ENCODE measurements around the gene SNX11.
"Not testable (repeated sequence)": the region's sequence is repeated elsewhere in the genome, so short reads cannot be mapped to it uniquely, and the experiment has no call there.

The SNX11 gene, protein sequence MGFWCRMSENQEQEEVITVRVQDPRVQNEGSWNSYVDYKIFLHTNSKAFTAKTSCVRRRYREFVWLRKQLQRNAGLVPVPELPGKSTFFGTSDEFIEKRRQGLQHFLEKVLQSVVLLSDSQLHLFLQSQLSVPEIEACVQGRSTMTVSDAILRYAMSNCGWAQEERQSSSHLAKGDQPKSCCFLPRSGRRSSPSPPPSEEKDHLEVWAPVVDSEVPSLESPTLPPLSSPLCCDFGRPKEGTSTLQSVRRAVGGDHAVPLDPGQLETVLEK

DNA sequence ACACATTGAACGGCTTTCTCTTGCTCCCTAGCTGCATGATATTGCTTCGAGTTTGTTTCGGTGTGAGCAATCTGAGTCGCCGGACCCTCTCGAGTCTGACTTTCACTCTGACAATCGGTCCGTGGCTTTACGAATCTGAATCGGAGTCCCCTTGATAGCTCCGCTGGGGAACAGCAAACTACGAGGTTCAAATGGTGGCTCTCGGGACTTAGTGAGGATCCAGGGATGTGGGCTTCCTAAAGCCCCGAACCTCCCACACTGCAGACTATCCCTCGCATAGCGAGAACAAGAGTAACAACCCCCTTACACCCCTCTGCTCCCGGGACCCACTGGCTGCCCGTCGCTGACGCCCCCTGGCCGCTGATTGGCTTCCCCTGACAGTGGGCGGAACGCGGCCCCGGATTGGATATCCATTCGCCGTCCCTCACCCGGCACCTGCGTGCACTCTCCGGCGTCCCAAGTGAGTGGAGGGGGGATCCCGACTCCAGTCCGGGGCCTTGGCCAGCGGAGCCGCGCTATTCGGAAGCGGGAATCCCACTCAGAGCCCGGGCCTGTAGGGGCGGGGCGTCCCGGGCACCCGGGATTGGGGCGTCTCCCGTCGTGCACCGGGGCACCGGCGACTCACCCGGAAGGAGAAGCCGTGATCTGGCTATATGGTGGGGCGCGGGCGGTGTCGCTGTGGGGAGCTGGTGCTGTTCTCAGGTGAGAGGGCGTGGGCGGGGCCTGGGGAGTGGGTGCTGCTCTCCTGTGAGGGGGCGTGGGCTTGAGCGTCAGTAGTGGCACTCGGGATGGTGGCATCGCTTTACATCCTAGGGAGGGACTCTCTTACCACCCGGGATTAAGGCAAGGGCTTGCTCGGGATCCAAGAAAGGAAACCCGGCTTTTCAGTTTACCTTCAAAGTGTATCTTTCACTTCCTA, at the start of gene SNX11:
Gene SNX11 (plus strand): TSS at position 630 of the 919 bp plus-strand sequence. CDS start 4,278 bp downstream, outside the sequence.
- DNase-seq = peak; percentile 89
- in situ Hi-C loops (cut with MboI; ENCODE audit: low pct_unique_long_range_greater_than_20kb, low sequenced_read_pairs) = no loop called here

DNA sequence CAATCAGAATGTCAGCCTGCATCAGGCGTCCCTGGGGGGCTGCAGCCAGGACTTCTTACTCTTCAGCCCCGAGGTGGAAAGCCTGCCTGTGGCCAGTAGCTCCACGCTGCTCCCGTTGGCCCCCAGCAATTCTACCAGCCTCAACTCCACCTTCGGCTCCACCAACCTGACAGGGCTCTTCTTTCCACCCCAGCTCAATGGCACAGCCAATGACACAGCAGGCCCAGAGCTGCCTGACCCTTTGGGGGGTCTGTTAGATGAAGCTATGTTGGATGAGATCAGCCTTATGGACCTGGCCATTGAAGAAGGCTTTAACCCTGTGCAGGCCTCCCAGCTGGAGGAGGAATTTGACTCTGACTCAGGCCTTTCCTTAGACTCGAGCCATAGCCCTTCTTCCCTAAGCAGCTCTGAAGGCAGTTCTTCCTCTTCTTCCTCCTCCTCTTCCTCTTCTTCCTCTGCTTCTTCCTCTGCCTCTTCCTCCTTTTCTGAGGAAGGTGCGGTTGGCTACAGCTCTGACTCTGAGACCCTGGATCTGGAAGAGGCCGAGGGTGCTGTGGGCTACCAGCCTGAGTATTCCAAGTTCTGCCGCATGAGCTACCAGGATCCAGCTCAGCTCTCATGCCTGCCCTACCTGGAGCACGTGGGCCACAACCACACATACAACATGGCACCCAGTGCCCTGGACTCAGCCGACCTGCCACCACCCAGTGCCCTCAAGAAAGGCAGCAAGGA, 49.0 kb upstream of the SNX11 start:
- in situ Hi-C loops (cut with MboI; ENCODE audit: low pct_unique_long_range_greater_than_20kb, low sequenced_read_pairs) = no loop called here
- no peak for DNase-seq

DNA sequence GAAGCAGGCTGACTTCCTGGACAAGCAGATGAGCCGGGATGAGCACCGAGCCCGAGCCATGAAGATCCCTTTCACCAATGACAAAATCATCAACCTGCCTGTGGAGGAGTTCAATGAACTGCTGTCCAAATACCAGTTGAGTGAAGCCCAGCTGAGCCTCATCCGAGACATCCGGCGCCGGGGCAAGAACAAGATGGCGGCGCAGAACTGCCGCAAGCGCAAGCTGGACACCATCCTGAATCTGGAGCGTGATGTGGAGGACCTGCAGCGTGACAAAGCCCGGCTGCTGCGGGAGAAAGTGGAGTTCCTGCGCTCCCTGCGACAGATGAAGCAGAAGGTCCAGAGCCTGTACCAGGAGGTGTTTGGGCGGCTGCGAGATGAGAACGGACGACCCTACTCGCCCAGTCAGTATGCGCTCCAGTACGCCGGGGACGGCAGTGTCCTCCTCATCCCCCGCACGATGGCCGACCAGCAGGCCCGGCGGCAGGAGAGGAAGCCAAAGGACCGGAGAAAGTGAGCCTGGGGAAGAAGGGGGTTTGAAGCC, 48.4 kb upstream of the SNX11 start:
- in situ Hi-C loops (cut with MboI; ENCODE audit: low pct_unique_long_range_greater_than_20kb, low sequenced_read_pairs) = no loop called here
- no peak for DNase-seq

DNA sequence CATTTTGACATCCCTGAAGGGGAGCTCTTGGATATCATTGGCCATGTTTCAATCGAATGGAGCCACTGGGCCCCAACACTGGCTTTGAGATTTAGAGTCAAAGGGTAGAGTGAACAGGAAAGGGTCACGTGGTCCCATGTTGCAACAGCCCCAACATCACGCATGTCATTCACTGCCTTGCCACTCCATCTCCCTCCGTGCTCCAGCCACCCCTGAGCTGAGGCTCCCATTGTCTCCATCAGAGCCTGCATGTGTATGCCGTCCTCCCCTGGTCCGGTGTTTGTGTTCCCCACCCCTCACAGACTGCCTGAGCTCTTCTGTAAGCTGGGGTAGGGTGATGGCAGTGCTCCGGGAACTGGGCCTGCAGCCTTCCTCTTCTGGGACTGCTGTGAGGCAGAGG, 47.3 kb upstream of the SNX11 start:
- DNase-seq = no peak
- in situ Hi-C loops (cut with MboI; ENCODE audit: low pct_unique_long_range_greater_than_20kb, low sequenced_read_pairs) = no loop called here

DNA sequence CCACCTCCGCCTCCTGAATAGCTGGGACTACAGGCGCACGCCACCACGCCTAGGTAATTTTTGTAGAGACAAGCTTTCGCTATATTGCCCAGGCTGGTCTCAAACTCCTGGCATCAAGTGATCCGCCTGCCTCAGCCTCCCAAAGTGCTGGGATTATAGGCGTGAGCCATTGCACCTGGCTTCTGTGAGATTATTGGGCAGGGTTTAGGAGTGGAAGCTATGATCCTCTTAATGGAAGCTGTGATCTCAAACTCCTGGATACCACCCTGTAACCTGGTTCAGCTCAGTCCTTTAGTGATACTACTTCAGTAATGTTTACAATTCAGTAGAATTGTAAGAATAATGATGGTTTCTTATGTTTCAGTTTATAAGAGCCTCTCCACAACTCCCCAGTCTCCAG, 45.3 kb upstream of the SNX11 start:
- no peak for DNase-seq
- in situ Hi-C loops (cut with MboI; ENCODE audit: low pct_unique_long_range_greater_than_20kb, low sequenced_read_pairs) = no loop called here

DNA sequence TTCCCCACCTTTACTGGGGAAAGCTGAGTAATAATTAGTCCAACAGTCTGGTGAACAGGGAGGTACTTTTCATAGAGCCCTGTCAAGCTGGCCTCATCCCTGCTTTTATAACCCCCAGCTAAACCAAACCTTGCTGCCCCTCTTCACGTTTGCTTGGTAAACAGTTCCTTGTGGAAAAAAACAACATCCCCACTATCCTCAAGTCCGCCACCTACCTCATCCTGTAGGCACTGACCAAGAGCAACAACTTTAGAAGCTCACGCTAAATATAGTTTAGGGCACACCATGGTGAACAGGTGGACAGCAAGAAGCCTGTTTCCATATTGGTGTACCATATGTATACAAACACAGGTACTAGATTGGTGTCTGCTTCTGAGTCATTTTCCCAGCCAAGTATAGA, 42.9 kb upstream of the SNX11 start:
- DNase-seq = no peak
- in situ Hi-C loops (cut with MboI; ENCODE audit: low pct_unique_long_range_greater_than_20kb, low sequenced_read_pairs) = no loop called here

DNA sequence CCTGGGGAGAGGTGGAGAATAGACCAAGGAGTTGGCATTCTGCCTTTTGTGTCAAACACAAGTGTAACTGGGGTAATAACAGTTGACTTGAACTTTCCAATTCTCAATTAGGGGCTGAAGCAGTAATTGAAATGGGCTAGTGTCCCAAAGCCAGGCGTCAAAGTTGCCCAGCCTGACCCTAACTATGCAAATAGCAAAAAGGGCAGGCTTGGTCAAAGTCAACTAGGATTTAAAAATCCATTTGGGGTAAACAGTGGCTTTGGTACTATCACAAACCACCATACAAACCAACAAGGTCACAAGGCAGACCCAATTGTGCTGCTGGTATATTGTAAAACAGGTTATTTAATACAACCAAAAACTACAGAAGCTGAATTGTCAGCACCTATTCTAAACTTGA, 41.4 kb upstream of the SNX11 start:
- in situ Hi-C loops (cut with MboI; ENCODE audit: low pct_unique_long_range_greater_than_20kb, low sequenced_read_pairs) = no loop called here
- DNase-seq = no peak

DNA sequence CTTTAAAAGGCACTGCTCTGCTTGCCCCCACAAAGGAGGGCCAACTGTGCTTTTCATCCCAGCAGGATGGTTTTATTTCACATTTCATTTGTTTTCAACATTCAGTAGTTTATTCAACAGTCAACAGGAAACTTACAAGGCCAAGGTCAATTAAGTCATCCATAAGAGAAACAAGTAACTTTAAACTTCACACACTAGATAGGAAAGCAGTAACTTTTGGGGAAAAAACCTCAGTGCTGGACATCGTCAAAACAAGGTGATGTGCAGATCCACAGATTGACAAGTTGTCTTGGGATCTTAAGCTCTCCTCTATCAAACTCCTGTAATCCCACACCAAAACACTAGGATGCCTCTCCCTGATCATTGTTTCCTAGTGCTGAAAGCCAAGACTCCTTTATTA, 40.9 kb upstream of the SNX11 start:
- DNase-seq = no peak

DNA sequence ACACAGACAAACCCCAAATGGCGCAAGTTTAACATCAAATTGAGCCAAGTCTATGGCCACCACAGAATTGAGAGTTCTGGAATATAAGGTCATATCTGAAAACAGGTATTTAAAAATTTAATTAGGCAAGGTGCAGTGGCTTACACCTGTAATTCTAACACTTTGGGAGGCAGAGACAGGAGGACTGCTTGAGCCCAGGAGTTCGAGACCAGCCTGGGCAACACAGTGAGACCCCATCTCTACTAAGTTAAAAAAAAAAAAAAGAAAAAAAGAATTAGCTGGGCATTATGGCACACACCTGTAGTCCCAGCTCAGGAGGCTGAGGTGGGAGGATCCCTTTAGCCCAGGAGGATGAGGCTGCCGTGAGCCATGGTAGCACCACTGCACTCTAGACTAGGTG, 40.3 kb upstream of the SNX11 start:
- DNase-seq = no peak
- in situ Hi-C loops (cut with MboI; ENCODE audit: low pct_unique_long_range_greater_than_20kb, low sequenced_read_pairs) = no loop called here

More for the DNA sequence above, 40.9 kb upstream of the SNX11 start:
- in situ Hi-C loops (cut with MboI; ENCODE audit: low pct_unique_long_range_greater_than_20kb, low sequenced_read_pairs) = no loop called here

DNA sequence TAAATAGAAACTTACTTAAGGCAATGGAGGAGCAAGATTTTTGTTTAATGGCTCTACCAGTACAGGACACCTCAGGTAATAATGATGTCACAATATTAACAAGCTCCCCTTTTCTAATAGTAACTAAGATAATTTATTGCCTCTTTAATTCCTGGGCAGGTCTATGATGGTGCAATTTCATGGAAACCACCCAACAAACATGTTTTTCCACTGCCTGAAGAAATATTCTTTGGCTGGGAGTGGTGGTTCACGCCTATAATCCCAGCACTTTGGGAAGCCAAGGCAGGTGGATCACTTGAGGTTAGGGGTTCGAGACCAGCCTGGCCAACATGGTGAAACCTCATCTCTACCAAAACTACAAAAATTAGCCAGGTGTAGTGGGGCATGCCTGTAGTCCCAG, 39.8 kb upstream of the SNX11 start:
- in situ Hi-C loops (cut with MboI; ENCODE audit: low pct_unique_long_range_greater_than_20kb, low sequenced_read_pairs); DNase-seq: not testable (repeated sequence)

DNA sequence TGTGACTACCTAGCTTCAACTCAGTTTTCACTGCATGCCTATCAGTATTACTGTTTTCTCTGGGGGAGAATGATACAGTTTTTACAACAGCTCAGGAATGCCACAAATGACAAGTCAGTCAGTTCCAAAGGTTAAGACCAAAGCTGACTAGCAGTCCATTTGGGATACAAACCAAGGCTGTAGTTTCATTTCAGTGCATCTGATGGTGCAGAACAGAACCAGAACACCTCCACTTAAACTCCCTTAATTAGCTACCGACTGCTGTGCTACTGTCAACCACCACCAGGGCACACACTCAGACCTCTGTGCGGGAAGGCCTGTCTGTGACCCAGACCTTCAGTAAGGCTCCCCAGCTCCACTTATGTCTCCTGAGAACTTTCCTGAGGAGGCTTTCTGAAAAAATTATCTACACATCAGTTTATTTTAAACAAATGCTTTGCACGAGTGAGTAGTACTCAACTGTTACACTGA, 39.0 kb upstream of the SNX11 start:
- in situ Hi-C loops (cut with MboI; ENCODE audit: low pct_unique_long_range_greater_than_20kb, low sequenced_read_pairs) = no loop called here
- no peak for DNase-seq

DNA sequence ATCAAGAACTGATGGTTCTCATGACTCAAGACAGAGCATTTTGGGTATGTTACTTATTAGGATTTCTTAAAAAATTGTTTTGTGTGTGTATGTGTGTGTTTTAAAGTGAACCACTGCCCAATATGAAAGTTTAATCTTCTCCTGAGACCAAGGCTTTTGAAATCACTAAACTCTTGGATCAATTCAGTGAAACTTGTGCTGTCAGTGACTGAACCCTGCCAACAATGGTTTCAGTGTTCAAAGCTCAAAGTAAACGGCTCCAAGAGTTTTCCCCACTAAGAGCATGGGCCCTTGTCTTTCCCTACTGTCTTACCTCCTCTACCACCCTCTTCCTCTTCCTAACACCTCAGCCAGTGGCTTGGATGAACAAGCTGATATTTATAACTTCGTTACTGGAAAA, 37.4 kb upstream of the SNX11 start:
- no peak for DNase-seq
- in situ Hi-C loops (cut with MboI; ENCODE audit: low pct_unique_long_range_greater_than_20kb, low sequenced_read_pairs) = no loop called here

DNA sequence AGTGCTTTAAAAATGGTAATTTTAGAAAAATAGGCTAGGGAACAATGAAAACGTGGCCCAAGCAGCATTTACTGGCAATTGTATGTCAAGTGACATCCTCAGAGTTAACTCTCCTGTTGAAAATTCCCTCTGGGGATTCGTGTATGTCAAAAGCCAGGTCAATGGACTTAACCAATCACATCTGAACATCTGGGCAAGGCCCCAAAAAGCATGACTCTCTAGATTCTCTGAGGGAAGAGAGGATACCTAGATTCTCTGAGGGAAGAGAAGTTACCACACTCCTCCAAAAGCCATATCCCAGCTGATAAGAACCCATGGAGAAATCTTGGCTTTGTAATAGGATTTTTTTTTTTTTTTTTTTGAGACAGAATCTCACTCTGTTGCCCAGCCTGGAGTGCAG, 35.9 kb upstream of the SNX11 start:
- in situ Hi-C loops (cut with MboI; ENCODE audit: low pct_unique_long_range_greater_than_20kb, low sequenced_read_pairs) = no loop called here

DNA sequence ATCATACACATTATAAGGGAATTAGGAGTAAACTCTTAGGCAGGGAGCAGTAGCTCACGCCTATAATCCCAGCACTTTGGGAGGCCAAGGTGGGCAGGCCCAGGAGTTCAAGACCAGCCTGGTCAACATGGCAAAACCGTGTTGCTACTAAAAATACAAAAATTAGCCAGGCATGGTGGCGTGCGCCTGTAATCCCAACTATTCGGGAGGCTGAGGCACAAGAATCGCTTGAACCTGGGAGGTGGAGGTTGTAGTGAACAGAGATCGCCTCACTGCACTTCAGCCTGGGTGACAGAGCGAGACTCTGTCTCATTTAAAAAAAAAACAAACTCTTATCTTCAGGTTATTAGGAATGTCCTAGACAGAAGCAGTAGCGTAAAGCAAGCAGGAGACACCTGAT, 34.8 kb upstream of the SNX11 start:
- DNase-seq; in situ Hi-C loops (cut with MboI; ENCODE audit: low pct_unique_long_range_greater_than_20kb, low sequenced_read_pairs): not testable (repeated sequence)

More for the DNA sequence above, 35.9 kb upstream of the SNX11 start:
- DNase-seq = no peak

DNA sequence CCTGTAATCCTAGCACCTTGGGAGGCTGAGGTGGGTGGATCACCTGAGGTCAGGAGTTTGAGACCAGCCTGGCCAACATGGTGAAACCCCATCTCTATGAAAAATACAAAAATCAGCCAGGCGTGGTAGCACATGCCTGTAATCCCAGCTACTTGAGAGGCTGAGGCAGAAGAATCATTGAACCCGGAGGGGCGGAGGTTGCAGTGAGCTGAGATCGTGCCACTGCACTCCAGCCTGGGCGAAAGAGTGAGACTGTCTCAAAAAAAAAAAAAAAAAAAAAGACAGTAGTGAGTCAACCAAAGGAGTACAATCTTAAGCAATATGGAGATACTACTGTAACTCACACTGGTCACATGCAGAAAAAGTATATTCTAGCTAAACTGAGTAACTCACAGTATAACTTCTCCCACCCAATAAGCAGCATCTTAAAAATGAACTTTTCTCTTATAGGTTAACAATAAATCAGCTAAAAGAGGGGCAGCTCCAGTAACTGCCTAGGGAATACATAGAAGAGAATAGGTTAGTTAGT, 33.9 kb upstream of the SNX11 start:
- in situ Hi-C loops (cut with MboI; ENCODE audit: low pct_unique_long_range_greater_than_20kb, low sequenced_read_pairs); DNase-seq: not testable (repeated sequence)

DNA sequence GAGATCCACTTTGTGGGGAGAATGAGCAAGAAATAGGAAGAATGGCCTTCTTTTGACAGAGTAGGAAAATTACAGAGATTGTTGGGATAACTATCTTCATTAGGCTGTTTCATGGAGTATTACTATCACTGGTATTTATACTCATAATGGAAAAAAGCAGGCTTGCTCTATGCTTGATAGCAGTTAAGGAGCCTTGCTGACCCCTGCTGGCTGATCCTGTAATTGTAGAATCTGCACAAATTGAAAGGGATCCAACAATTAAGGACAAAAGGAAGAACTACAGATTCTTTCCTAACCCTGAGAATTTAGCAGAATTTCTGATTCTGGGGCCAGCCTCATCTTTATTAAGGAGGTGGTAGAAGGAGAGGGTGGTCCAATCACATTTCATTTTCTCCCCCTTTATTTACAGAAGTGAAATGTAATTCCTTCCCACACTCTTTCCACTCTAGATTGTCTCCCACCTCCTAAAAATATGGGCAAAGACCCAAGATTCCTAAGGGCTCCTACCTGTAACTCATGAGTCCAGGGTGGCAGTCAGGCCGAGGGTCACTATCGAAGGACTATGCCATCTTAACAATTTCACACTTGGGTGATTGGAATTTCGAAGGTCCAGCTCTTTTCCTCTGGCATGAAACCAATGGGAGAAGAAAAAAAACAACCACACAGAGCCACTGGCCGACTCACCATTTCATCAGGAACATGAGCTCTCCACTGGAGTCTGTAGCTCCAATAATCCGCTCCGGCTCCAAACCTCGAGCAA, 33.1 kb upstream of the SNX11 start:
- peak; percentile 79 for DNase-seq
- in situ Hi-C loops (cut with MboI; ENCODE audit: low pct_unique_long_range_greater_than_20kb, low sequenced_read_pairs) = no loop called here

DNA sequence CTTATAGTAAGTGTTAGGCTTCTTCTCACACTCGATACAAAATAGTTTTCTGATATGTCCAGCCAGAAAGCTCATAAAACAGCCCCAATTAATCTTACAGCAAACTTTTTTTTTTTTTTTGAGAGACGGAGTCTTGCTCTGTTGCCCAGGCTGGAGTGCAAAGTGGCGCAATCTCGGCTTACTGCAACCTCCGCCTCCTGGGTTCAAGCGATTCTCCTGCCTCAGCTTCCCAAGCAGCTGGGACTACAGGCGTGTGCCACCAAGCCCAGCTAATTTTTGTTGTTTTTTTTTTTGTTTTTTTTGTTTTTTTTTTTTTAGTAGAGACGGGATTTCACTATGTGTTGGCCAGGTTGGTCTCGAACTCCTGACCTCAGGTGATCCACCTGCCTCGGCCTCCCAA, 30.4 kb upstream of the SNX11 start:
- DNase-seq; in situ Hi-C loops (cut with MboI; ENCODE audit: low pct_unique_long_range_greater_than_20kb, low sequenced_read_pairs): not testable (repeated sequence)

DNA sequence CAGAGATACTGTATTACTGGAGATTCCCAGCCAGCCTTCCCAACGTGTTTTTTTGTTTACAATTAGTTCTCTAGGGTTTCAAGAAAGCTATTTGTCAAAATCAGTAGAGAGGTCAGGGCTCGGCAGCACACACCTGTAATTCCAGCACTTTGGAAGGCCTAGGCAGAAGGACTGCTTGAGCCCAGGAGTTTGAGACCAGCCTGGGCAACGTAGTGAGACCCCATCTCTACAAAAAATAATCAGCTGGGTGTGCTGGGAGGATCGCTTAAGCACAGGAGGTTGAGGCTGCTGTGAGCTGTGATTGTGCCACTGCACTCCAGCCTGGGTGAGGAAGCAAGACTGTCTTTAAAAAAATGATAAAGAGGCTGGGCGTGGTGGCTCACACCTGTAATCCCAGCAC, 25.7 kb upstream of the SNX11 start:
- in situ Hi-C loops (cut with MboI; ENCODE audit: low pct_unique_long_range_greater_than_20kb, low sequenced_read_pairs) = no loop called here
- DNase-seq = no peak

All from KBM-7 (cell line).